GOT3 (cell line): Measurements from ENCODE around the gene SOAT2.
"Not testable (repeated sequence)": the region's sequence is repeated elsewhere in the genome, so short reads cannot be mapped to it uniquely, and the experiment has no call there.

ENCODE experiments used
- DNase-seq: peaks from one replicate; lab custom pipeline; 2025; ENCODE audit warnings: mixed read lengths; lab: John Stamatoyannopoulos, UW

The SOAT2 gene

GRCh38 chr12:53147653-53148052 lies 44.4 kb downstream of the SOAT2 start:
- no peak for DNase-seq

- DNase-seq: no peak
These were observed 47.8 kb downstream of the SOAT2 start for GRCh38 chr12:53151039-53151438.

DNA sequence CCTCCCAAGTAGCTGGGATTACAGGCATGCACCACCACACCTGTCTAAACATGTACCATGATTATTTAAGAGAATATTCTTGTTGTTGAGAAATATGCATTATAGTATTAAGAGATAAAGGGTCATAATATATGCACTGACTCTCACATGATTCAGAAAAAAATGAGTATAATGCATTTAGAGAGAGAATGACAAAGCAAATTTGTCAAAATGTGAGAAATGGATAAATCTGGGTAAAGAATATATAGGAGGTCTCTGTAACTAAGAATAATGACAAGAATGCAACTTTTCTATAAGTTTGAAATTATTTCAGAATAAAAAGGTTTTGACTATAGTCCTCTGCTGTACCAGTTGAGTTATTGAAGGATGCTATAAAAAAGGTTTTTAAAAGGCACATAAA lies 49.1 kb downstream of the SOAT2 start:
- no peak for DNase-seq

DNA sequence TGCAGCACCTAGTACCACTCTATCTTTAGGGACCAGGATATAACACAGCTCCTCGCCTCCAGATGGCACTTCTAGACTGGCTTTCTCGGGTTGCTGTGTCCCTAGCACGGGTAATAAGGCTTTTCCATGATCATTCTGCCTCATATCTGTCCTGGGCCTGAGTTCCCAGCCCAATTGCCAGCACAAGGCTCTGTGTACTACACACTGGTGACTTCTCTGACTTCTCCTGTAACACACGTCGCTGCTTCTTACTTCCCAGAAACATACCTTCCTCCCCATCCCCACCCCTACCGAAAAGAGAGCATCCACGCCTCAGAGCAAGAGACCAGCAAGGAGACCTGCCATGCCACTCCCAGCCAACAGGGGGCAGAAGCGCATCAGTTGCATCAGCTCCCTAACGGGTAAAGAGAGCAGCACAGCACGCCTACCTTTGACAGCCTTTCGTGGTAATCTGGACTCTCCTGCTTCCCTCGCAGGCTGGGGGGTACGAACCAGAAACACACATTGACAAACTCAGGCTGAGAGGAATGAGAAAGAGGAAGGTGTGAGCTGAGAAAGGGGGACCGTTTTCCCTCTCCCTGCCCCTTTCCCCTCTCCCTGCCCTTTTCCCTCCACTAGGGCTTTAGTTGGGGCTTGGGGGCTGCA lies 56.0 kb downstream of the SOAT2 start:
- DNase-seq: no peak

DNA sequence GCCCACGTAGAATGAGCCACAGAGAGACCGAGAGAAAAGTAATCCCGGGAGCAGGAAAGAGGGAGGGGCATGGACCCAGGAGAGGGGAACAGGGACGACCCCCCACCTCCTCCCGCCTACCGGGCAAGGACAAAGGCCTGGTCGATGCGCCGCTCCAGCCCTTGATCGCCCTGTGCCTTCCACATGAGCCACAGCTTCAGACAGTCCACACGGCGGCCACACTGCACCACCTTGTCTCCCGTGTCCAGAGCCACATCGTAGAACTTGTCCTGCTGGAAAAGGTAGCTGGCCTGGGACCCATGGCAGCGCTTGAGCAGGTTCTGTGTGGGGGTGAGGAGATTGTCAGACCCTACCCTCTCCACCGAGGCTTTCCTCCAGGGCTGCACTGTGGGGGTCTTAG lies 56.7 kb downstream of the SOAT2 start:
- DNase-seq: no peak

DNA sequence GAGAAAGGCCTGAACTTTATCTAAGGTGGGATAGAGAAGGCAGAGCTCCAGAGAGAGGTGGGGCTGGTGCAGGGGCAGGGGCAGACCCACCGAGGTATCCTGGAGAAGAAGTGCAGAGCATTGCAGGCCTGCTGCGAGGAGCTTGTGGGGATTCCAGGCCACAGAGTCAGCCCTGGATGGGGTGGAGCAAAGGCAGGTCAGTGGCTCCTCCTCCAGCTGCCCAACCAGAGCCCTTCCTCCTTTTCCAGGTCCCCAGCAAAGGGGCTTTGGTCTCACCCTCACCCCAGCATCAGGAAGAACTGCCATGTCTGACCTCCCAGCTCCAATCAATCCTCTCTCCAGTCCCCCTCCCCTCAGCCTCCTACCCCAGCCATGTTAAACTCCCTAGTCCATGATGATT lies 57.4 kb downstream of the SOAT2 start:
- no peak for DNase-seq

DNA sequence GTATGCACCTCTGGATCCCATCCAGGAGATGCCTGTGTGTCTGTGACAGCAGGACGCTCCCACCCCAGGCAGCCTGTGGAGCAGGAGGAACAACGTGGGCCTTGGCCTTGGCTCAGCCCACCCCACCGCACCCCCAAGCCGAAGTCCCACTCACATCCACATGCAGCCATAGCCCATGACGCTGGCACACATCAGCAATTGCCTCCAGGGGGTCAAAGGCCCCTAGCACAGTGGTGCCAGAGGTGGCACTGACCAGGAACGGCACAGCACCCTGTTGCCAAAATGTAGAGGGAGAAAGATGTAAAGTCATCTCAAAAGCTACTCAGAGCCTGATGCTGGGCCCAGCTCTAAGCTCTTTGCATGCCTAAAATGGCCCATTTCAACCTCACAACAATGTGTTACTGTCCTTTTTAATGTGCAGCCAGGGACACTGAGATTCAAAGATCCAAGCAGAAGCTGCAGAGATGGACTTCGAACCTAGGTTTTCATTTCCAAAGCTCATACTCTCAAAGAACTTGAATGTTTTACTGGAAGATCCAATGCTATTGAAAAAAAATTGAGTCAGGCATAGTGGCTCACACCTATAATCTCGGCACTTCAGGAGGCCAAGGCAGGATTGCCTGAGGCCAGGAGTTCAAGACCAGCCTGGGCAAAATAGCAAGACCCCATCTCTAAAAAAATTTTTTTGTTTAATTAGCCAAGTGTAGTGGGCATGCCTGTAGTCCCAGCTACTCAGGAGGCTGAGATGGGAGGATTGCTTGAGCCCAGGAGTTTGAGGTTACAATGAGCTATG lies 58.0 kb downstream of the SOAT2 start:
- no peak for DNase-seq

GRCh38 chr12:53163008-53163407 lies 59.7 kb downstream of the SOAT2 start:
- DNase-seq: not testable (repeated sequence)

DNA sequence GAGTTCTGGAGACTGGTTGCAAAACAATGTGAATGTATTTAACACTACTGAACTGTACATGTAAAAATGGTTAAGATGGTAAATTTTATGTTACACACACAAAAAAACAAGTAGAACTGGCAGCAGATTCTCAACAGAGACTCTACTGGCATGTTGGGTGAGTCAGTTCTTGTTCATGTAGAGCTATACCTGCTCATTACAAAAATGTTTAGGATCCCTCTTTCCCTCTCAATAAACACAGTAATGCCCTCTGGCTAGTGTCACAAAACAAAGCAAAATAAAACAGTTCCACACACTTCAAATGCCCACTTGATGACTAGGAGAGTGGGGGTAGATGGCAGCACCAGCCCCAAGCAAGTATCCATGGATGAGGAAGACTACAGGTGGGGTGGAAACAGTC lies 63.6 kb downstream of the SOAT2 start:
- DNase-seq: no peak

DNA sequence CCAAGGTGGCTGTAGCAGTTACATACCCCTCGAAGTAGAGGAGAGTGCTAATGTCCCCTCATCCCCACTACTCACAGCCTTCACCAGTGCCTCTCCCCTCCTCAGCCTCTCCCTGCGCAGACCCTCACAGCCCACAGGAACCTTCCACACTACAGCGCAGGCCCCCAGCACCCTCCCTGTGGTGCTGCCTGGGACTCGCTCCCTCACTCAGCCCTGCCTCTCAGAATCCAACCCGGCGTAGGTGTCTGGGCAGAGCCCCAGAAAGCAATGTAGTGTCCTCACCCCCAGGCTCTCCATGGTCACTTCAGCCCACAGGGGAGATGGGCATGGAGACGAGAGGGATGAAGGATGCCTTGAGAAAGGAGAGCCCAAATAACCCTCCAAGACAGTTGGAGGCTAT lies 66.4 kb downstream of the SOAT2 start:
- no peak for DNase-seq

DNA sequence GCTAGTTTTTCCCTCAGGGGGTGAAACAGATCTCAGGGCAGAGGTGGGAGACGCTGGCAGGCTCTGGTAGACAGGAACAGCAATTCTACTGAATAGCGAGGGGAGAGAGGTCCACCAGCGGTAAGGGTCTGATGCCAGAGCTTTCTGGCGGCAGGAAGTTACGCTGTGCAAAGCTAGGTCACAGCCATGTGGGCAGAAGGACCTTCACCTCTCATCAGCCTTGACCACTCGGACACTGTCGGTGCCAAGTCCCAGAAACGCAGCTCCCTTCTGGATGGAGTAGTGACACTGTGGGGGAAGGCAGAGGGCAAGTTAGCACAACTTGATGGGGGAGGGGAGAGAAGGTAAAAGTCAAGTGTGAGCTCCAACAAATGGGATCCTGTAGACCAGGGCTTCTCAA lies 66.9 kb downstream of the SOAT2 start:
- DNase-seq: no peak

DNA sequence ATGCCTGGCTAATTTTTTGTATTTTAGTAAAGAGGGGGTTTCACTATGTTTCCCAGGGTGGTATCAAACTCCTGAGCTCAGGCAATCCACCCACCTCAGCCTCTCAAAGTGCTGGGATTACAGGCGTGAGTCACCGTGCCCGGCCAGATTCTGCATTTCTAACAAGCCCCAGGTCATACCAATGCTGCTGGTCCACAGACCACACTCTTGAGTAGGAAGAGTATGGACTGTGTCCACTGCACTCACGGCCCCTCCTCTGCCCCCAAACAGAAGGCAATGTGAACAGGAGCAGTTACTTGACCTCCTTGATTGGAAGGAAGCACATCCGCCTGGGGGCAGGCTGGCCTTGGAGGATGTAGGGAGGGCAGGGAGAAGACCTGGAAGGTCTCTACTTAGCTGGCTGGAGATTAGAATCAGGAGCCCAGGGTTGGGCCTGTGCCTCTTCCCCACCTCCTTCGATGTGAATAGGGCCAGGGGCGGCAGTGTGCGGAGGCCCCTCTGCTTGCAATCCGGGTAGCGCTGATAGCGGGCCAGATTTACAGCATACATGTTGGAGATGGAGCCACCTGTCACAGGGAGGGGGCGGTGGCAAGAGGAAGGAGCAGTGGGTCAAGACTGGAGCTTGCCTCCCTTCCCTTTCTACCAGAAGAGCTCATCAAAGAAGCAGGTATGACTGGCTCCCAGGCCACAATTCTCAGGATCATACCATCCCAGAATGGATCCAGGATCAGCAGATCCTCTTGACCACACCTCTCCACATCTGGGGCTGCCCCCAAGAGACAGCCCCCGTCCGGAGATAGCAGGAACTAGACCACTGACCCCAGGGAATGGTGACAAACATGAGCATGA lies 67.8 kb downstream of the SOAT2 start:
- no peak for DNase-seq

DNA sequence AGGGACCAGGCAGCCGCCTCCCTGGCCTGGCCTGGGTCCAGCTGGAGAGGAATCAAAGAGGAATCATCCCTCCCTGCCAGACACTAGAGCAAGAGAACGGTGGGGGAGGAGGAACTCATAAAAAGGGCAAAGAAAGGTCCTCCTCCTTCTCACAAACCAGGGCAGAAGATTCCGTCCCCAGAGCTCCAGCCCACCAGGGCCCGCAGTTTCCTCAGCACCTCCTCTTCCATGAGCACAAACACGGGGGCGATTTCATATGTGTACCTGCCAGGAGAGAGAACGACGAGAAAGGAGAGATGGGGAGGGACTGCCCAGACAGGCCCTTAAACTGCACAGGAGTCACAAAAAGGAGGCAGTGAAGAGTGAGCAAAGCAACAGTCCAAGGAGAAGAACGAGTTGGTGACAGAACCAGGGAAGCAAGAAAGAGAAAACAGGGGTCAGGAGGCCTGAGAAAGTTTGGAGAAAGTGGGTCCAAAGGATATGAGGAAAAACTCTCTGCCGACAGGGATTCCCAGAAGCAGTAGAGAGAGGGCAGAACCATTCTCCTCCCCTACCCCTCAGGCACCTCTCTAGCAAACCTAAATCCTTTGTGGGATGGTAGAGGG lies 68.5 kb downstream of the SOAT2 start:
- no peak for DNase-seq

DNA sequence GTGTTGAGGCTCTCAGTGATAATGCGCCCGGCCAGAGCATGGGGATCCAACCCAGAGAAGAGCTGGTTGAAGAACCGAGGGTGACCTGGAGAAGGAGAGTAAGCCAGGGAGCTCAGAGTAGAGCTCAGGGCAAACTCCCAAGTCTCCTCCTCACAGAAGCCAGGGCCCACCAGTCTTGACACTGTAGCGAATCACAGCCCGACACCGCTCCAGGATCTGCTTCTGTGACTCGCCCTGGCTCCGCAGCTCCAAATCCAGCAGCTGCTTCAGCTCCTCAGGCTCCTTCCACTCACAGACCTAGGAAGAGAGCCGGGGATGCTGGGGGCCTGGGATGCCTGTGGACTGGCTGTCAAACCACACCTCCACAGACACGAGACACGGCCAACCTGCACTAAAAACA lies 69.1 kb downstream of the SOAT2 start:
- no peak for DNase-seq

- no peak for DNase-seq
These were observed 69.9 kb downstream of the SOAT2 start for GRCh38 chr12:53173085-53173715.
